Tibial nerve (tissue), 4 donors: Measurements from ENCODE around the gene DAG1. TPM values are rescaled to one million over a fixed set of nuclear protein-coding genes. Genes with fewer than 3 reads are reported as not detected.

Experiments
- DNase-seq, 2 donors: peaks; one replicate each; pipeline ENCODE4 v3.0.0-alpha.2; 2019; ENCODE audit warnings: low spot score in 2 of 2
- H3K27ac ChIP-seq, 4 donors: fragments of 200-600 bp; sonication (generic) in 3 of 4; one replicate each; pipeline ENCODE4 v1.5.1; 2017 to 2019; ENCODE audit warnings: mild to moderate bottlenecking in 1 of 4
- H3K27me3 ChIP-seq, 2 donors: fragments of 200-600 bp; sonication (generic) in 1 of 2; one replicate each; pipeline versions ENCODE4 v1.5.1 to v1.6.0; 2017 to 2019
- H3K36me3 ChIP-seq, 3 donors: fragments of 200-600 bp; sonication (generic); one replicate each; pipeline ENCODE4 v1.5.1; 2018 to 2019
- H3K4me1 ChIP-seq, 4 donors: fragments of 200-600 bp; sonication (generic) in 3 of 4; one replicate each; pipeline ENCODE4 v1.5.1; 2017 to 2019
- H3K4me3 ChIP-seq, 4 donors: fragments of 200-600 bp; sonication (generic) in 3 of 4; one replicate each; pipeline ENCODE4 v1.5.1; 2017 to 2019; ENCODE audit warnings: mild to moderate bottlenecking in 1 of 4, moderate library complexity in 1 of 4
- H3K9me3 ChIP-seq, 4 donors: fragments of 200-600 bp; sonication (generic) in 3 of 4; one replicate each; pipeline ENCODE4 v1.5.1; 2017 to 2019
- CTCF ChIP-seq, 5 experiments: fragments of 200-600 bp in 3 of 5; fragments of 450-650 bp in 2 of 5; sonication (generic) in 3 of 5; IDR thresholded peaks; one replicate each; pipeline ENCODE4 v1.5.1; 2016 to 2019; ENCODE audit warnings: antibody characterized with exemption in 5 of 5, mild to moderate bottlenecking in 3 of 5, moderate library complexity in 2 of 5
- EP300 ChIP-seq, 2 donors: sonication (generic); formaldehyde crosslinking; IDR thresholded peaks; one replicate each; pipeline ENCODE4 v1.6.1; 2017; ENCODE audit warnings: antibody characterized with exemption in 2 of 2, mild to moderate bottlenecking in 1 of 2
- POLR2A ChIP-seq, 2 donors: fragments of 450-650 bp; IDR thresholded peaks; one replicate each; pipeline ENCODE4 v1.6.1; 2017; ENCODE audit warnings: antibody characterized with exemption in 2 of 2, mild to moderate bottlenecking in 2 of 2, moderate library complexity in 2 of 2
- WGBS, 2 donors: methylation state at CpG; one replicate each; pipeline ENCODE4 v1.1.5; 2018; 5-methylcytosine and 5-hydroxymethylcytosine counted together
- small RNA-seq: library from RNA; depleted of rRNA; stranded (forward); fragments of <200 nt; gene quantifications from one replicate; pipeline ENCODE3, GENCODE V24; 2016
- total RNA-seq, 4 donors: library from RNA; depleted of rRNA; stranded (reverse); fragments of >200 nt; gene quantifications; one replicate each; pipeline ENCODE4 v1.1.0, GENCODE V29; 2016

DAG1 gene
- total RNA-seq, 4 donors from 2014 or later, result 113 to 142 (median 126) TPM

- Histone ChIP-seq H3K27me3 (no peaks in the 10 kb centered on the region), H3K9me3 (no peaks in the 10 kb centered on the region), H3K4me3 (no peak overlapping the region), H3K27ac (no peak overlapping the region), H3K4me1 (no peaks in the 10 kb centered on the region), H3K36me3 (no peaks in the 10 kb centered on the region)
- WGBS, 2 donors, result 37 to 58% methylated on average over 2 of the region's 2 CpGs
- DNase-seq, result no peak
- TF ChIP-seq EP300 (IDR thresholded peaks at IDR 0.05), result no peak
- TF ChIP-seq CTCF (IDR thresholded peaks at IDR 0.05), result no peak
- no peak for TF ChIP-seq POLR2A (IDR thresholded peaks at IDR 0.05)
Measured at GRCh38 chr3:49567406-49567805, 97.3 kb downstream of the DAG1 start.

GRCh38 chr3:49568965-49569364, 98.9 kb downstream of the DAG1 start:
- Histone ChIP-seq H3K36me3 (no peaks in the 10 kb centered on the region), H3K27ac (no peak overlapping the region), H3K4me3 (no peak overlapping the region), H3K27me3 (no peaks in the 10 kb centered on the region), H3K9me3 (no peaks in the 10 kb centered on the region), H3K4me1 (no peaks in the 10 kb centered on the region)
- DNase-seq, result no peak
- TF ChIP-seq EP300 (IDR thresholded peaks at IDR 0.05) (no peak), CTCF (IDR thresholded peaks at IDR 0.05) (no peak), POLR2A (IDR thresholded peaks at IDR 0.05) (no peak)

GRCh38 chr3:49570028-49570654, 100.1 kb downstream of the DAG1 start:
- no peak for TF ChIP-seq EP300 (IDR thresholded peaks at IDR 0.05)
- TF ChIP-seq POLR2A (IDR thresholded peaks at IDR 0.05), result no peak
- no peak for TF ChIP-seq CTCF (IDR thresholded peaks at IDR 0.05)
- no peak for DNase-seq
- H3K27ac ChIP-seq, result no peak overlapping the region
- H3K27me3 ChIP-seq, result no peaks in the 10 kb centered on the region
- H3K36me3 ChIP-seq, result no peaks in the 10 kb centered on the region
- no peaks in the 10 kb centered on the region for H3K9me3 ChIP-seq
- no peaks in the 10 kb centered on the region for H3K4me1 ChIP-seq
- H3K4me3 ChIP-seq, result no peak overlapping the region
- 54 to 64% methylated on average over 6 of the region's 6 CpGs for WGBS, 2 donors

GRCh38 chr3:49582177-49582576, 112.1 kb downstream of the DAG1 start:
- Histone ChIP-seq H3K4me1 (no peaks in the 10 kb centered on the region), H3K9me3 (peaks cover 0 to 9% (median 0%) of the 10 kb centered on the region in 4 donors), H3K27me3 (no peaks in the 10 kb centered on the region), H3K4me3 (no peak overlapping the region), H3K27ac (no peak overlapping the region), H3K36me3 (no peaks in the 10 kb centered on the region)
- no peak for TF ChIP-seq EP300 (IDR thresholded peaks at IDR 0.05)
- no peak for TF ChIP-seq POLR2A (IDR thresholded peaks at IDR 0.05)
- no peak for TF ChIP-seq CTCF (IDR thresholded peaks at IDR 0.05)
- DNase-seq, result no peak

Small RNA genes lying within 50 kb of the gene (small RNA-seq; reads per million reads assigned to genes)
- gene RNA5SP130, result not detected

Other genes with a start within 250 kb of the DAG1 start
- gene C3orf62, start 193.0 kb upstream of the DAG1 start, total RNA-seq, result 1 to 10 TPM; 2.6 to 3.3 (median 3.0) TPM
- gene USP4, start 130.2 kb upstream of the DAG1 start, total RNA-seq, result 10 to 100 TPM; 33.7 to 49.8 (median 46.0) TPM
- gene GPX1, start 111.9 kb upstream of the DAG1 start, total RNA-seq, result 100 to 1,000 TPM; 217 to 359 (median 310) TPM
- 100 to 1,000 TPM; 532 to 825 (median 698) TPM for gene RHOA, start 58.3 kb upstream of the DAG1 start, total RNA-seq
- 10 to 100 TPM; 24.6 to 52.9 (median 30.1) TPM for gene TCTA, start 57.8 kb upstream of the DAG1 start, total RNA-seq
- 10 to 100 TPM in 2 of 4 donors, 1 to 10 TPM in 2; 7.0 to 20.8 (median 9.5) TPM for gene AMT, start 47.8 kb upstream of the DAG1 start, total RNA-seq
- gene NICN1, start 40.9 kb upstream of the DAG1 start, total RNA-seq, result 10 to 100 TPM in 1 of 4 donors, 1 to 10 TPM in 2, not detected in 1; 2.1 to 14.7 (median 7.7) TPM
- 1 to 10 TPM in 2 of 4 donors, under 1 TPM in 2; 0.44 to 1.8 (median 0.92) TPM for gene BSN, start 84.2 kb downstream of the DAG1 start, total RNA-seq
- gene APEH, start 204.1 kb downstream of the DAG1 start, total RNA-seq, result 10 to 100 TPM; 64.0 to 77.7 (median 65.8) TPM
- gene MST1, start 219.2 kb downstream of the DAG1 start, total RNA-seq, result 10 to 100 TPM; 11.7 to 23.7 (median 17.0) TPM
- 10 to 100 TPM; 32.9 to 64.7 (median 39.1) TPM for gene RNF123, start 219.3 kb downstream of the DAG1 start, total RNA-seq
- 1 to 10 TPM in 2 of 4 donors, not detected in 2; 2.1 to 4.2 TPM for gene AMIGO3, start 249.4 kb downstream of the DAG1 start, total RNA-seq